HEK293T (cell line): ENCODE results near the gene MAGI2.

Experiments
- FOXA1 ChIP-seq: fragments of 450-650 bp; IDR thresholded peaks from 2 replicates; pipeline ENCODE4 v1.6.1; 2016; ENCODE audit warnings: mild to moderate bottlenecking
- TF ChIP-seq, protein P1 (sequence below): fragments of 450-650 bp; IDR thresholded peaks from 2 replicates; pipeline ENCODE4 v1.6.1; 2016

DNA sequence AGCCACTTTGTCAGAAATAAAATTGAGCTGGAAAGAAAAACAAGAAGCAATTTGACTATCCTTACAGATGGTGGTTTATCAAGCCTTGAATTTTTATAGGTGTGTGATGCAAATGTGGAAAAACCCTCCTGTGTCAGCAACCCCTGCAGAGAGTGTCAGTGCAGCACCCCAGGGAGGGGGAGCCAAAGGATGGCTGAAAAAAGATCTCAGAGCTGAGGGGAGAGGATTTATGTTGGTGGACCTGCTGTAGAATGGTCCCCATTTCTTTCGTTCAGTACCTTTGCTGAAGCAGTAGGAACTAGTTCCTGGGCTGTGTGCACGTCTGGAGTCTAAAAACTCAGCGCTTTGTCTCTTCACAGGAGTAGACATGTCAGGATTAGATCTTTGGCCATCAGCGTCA is 1415.9 kb downstream of the MAGI2 start:
- TF ChIP-seq FOXA1: no peak
- TF ChIP-seq, protein P1, sequence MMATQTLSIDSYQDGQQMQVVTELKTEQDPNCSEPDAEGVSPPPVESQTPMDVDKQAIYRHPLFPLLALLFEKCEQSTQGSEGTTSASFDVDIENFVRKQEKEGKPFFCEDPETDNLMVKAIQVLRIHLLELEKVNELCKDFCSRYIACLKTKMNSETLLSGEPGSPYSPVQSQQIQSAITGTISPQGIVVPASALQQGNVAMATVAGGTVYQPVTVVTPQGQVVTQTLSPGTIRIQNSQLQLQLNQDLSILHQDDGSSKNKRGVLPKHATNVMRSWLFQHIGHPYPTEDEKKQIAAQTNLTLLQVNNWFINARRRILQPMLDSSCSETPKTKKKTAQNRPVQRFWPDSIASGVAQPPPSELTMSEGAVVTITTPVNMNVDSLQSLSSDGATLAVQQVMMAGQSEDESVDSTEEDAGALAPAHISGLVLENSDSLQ: no peak
